K562 (cell line): Measurements from ENCODE around the gene SLC37A4. TPM values are rescaled to one million over a fixed set of nuclear protein-coding genes. Genes with fewer than 3 reads are reported as not detected.

Experiments used
- BCOR ChIP-seq: fragments of 450-650 bp; IDR thresholded peaks from 2 replicates; pipeline ENCODE4 v1.6.1; 2016
- ELF1 ChIP-seq: fragments of 200-800 bp; sonication (Bioruptor generic); IDR thresholded peaks from 2 replicates; pipeline ENCODE4 v1.6.1; 2016; ENCODE audit warnings: missing genetic modification characterization, missing compliant biosample characterization
- HDAC6 ChIP-seq: IDR thresholded peaks from 2 replicates; pipeline ENCODE4 v1.6.1; 2012; ENCODE audit warnings: low read depth, mild to moderate bottlenecking, control low read depth, inconsistent platforms, low read length, moderate library complexity
- HIVEP1 ChIP-seq: fragments of 250-450 bp; sonication (Bioruptor Pico); IDR thresholded peaks from 2 replicates; pipeline ENCODE4 v1.4.0; 2020; ENCODE audit warnings: mild to moderate bottlenecking
- HMGN3 ChIP-seq: IDR thresholded peaks from 2 replicates; pipeline ENCODE4 v1.6.1; 2011; ENCODE audit warnings: borderline replicate concordance, low read depth, mild to moderate bottlenecking, mixed read lengths, low read length; ENCODE audit not compliant: insufficient read length; ENCODE audit errors: extremely low read depth
- ILF3 ChIP-seq: fragments of 450-650 bp; IDR thresholded peaks from 2 replicates; pipeline ENCODE4 v1.6.1; 2018; ENCODE audit warnings: antibody characterized with exemption, mild to moderate bottlenecking, moderate library complexity, borderline replicate concordance
- JUN ChIP-seq, 2 experiments: sonication (generic) in 1 of 2; formaldehyde crosslinking in 1 of 2; IDR thresholded peaks; 2 replicates each; pipeline versions ENCODE4 v1.6.1 to v1.8.0; 2012 to 2022; ENCODE audit warnings: borderline replicate concordance in 2 of 2, mild to moderate bottlenecking in 2 of 2, improper control_type of control experiment in 1 of 2, low read depth in 1 of 2, low read length in 1 of 2, missing genetic modification reagents in 1 of 2
- MECOM ChIP-seq: fragments of 250-450 bp; sonication (Bioruptor Pico); IDR thresholded peaks from 2 replicates; pipeline ENCODE4 v1.8.0; 2022; ENCODE audit warnings: inconsistent platforms
- NCOA1 ChIP-seq: fragments of 450-650 bp; IDR thresholded peaks from 2 replicates; pipeline ENCODE4 v1.6.1; 2016; ENCODE audit warnings: low read depth
- PHB2 ChIP-seq: fragments of 450-650 bp; IDR thresholded peaks from 2 replicates; pipeline ENCODE4 v1.6.1; 2017; ENCODE audit warnings: low read depth
- PHF21A ChIP-seq: fragments of 450-650 bp; IDR thresholded peaks from 2 replicates; pipeline ENCODE4 v1.6.1; 2017; ENCODE audit warnings: low read depth, borderline replicate concordance
- PHF8 ChIP-seq: fragments of 200-600 bp; sonication (generic); IDR thresholded peaks from 2 replicates; pipeline ENCODE4 v1.6.1; 2012; ENCODE audit warnings: mixed run types, mild to moderate bottlenecking, inconsistent platforms, low read length, moderate library complexity, borderline replicate concordance
- RBM14 ChIP-seq: fragments of 200-400 bp; formaldehyde crosslinking; IDR thresholded peaks from 2 replicates; pipeline ENCODE4 v1.6.1; 2018; ENCODE audit warnings: low read depth, mild to moderate bottlenecking, low read length, moderate library complexity, borderline replicate concordance; ENCODE audit not compliant: insufficient read depth
- SNIP1 ChIP-seq: fragments of 450-650 bp; IDR thresholded peaks from 2 replicates; pipeline ENCODE4 v1.7.1; 2017; ENCODE audit warnings: low read depth, mild to moderate bottlenecking
- SPI1 ChIP-seq: IDR thresholded peaks from 2 replicates; pipeline ENCODE4 v1.6.1; 2011; ENCODE audit warnings: low read depth, low read length, control low read depth, borderline replicate concordance
- TARDBP ChIP-seq: fragments of 450-650 bp; IDR thresholded peaks from 2 replicates; pipeline ENCODE4 v1.6.1; 2016
- ZNF507 ChIP-seq: conservative IDR thresholded peaks from 2 replicates; pipeline ENCODE4 v1.6.1; 2017; ENCODE audit warnings: missing genetic modification characterization, missing compliant biosample characterization
- polyA plus RNA-seq, 8 experiments: library from polyadenylated mRNA; depleted of rRNA in 4 of 8; stranded (reverse) in 5 of 8; unstranded in 3 of 8; fragments of >200 nt; fragmentation: Nextera tagmentation in 2 of 8; fragmentation: Illumina TruSeq in 1 of 8; extraction: Ambion mirVana in 2 of 8; extraction: Trizol in 1 of 8; gene quantifications; 2 replicates each; pipeline versions ENCODE4 v1.2.1 to v1.2.3, GENCODE V29; 2011 to 2014; ENCODE audit warnings: inconsistent platforms in 1 of 8, missing spikeins in 1 of 8
- total RNA-seq, 7 experiments: library from RNA; depleted of rRNA in 6 of 7; stranded (reverse); fragments of >200 nt in 6 of 7; fragmentation: Illumina TruSeq in 2 of 7; extraction: Trizol in 2 of 7; gene quantifications; 2 replicates each; pipeline versions ENCODE4 v1.2.1 to v1.2.3, GENCODE V29; 2011 to 2021; ENCODE audit warnings: low replicate concordance in 1 of 7
- TF ChIP-seq, protein P1 (sequence below), 2 experiments: IDR thresholded peaks in 1 of 2; conservative IDR thresholded peaks in 1 of 2; 2 replicates each; pipeline ENCODE4 v1.6.1; 2016; ENCODE audit warnings: low read depth in 2 of 2, mild to moderate bottlenecking in 1 of 2, missing compliant biosample characterization in 1 of 2, missing genetic modification characterization in 1 of 2, moderate library complexity in 1 of 2
- TF ChIP-seq, protein P2 (sequence below): sonication (generic); formaldehyde crosslinking; IDR thresholded peaks from 2 replicates; pipeline ENCODE4 v1.8.0; 2023; ENCODE audit warnings: mild to moderate bottlenecking, missing genetic modification reagents
- TF ChIP-seq, protein P3 (sequence below): IDR thresholded peaks from 2 replicates; pipeline ENCODE4 v1.6.1; 2011; ENCODE audit warnings: borderline replicate concordance, low read depth, mild to moderate bottlenecking, moderate library complexity, low read length; ENCODE audit not compliant: insufficient read depth, poor library complexity, severe bottlenecking

SLC37A4 gene
- total and polyA plus RNA-seq, 9 of the 15 experiments (the other 6 are each of a cell fraction or from before 2014, with no cell fraction given) = 24.7 to 73.9 (median 40.7) TPM

DNA sequence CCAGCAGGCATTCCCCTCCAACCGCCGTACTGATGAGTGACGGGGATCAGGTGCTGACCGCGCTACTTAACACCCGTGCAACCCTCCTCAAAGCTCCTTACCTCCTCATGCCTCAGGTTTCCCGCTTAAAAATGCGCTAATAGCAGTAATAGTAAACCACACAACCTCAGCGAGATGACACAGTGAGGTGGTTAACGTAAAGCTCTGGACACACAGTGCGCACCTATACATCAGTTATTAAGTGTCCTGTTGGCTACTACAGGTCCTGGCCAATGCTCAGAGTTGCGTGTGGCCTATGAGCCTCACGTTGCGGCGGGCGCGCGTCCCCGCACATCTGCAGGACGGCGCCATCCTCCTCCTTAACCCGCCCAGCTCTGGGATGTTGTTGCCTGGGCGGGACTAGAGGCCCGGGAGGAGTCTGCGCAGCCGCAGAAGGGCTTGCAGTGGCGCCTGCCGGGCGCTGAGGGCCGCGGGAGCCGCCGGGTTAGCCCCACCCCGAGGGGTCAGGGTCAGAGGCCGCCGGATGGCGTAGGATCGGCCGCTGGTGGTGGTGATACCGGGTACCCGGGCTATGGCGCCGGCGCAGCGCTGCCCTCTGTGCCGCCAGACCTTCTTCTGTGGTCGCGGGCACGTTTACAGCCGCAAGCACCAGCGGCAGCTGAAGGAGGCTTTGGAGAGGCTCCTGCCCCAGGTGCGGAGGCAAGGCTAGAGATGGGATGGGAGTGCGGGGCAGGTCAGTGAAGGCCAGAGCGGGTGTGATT is 32.9 kb downstream of the SLC37A4 start, which contains the start of gene CENATAC (continued):
- TF ChIP-seq RBM14 (no peak), TARDBP (no peak), PHB2 (no peak), SPI1 (no peak), NCOA1 (no peak), PHF21A (no peak), JUN (IDR thresholded peaks at IDR 0.05; ENCODE audit: borderline replicate concordance, low read depth, low read length) (peak; percentile 48; the same call in 1 of the 2 replicates), JUN (CRISPR knock-in tag; IDR thresholded peaks at IDR 0.05; ENCODE audit: borderline replicate concordance) (no peak), PHF8 (peak; percentile 96; the same call in 1 of the 2 replicates), BCOR (no peak), ZNF507 (no peak), HDAC6 (no peak), HIVEP1 (CRISPR knock-in tag) (no peak), ELF1 (no peak), HMGN3 (peak; percentile 80), MECOM (CRISPR knock-in tag) (no peak), ILF3 (no peak), SNIP1 (no peak)
- TF ChIP-seq, protein P1, sequence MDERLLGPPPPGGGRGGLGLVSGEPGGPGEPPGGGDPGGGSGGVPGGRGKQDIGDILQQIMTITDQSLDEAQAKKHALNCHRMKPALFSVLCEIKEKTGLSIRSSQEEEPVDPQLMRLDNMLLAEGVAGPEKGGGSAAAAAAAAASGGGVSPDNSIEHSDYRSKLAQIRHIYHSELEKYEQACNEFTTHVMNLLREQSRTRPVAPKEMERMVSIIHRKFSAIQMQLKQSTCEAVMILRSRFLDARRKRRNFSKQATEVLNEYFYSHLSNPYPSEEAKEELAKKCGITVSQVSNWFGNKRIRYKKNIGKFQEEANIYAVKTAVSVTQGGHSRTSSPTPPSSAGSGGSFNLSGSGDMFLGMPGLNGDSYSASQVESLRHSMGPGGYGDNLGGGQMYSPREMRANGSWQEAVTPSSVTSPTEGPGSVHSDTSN (CRISPR knock-in tag; IDR thresholded peaks at IDR 0.05; ENCODE audit: low read depth) = no peak
- TF ChIP-seq, protein P1 (tag; conservative IDR thresholded peaks at IDR 0.05; ENCODE audit: low read depth) = no peak
- TF ChIP-seq, protein P2, sequence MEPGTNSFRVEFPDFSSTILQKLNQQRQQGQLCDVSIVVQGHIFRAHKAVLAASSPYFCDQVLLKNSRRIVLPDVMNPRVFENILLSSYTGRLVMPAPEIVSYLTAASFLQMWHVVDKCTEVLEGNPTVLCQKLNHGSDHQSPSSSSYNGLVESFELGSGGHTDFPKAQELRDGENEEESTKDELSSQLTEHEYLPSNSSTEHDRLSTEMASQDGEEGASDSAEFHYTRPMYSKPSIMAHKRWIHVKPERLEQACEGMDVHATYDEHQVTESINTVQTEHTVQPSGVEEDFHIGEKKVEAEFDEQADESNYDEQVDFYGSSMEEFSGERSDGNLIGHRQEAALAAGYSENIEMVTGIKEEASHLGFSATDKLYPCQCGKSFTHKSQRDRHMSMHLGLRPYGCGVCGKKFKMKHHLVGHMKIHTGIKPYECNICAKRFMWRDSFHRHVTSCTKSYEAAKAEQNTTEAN (CRISPR knock-in tag) = 0 out of 2 replicates have a peak, but pooled peaks have one; percentile 38
- TF ChIP-seq, protein P3, sequence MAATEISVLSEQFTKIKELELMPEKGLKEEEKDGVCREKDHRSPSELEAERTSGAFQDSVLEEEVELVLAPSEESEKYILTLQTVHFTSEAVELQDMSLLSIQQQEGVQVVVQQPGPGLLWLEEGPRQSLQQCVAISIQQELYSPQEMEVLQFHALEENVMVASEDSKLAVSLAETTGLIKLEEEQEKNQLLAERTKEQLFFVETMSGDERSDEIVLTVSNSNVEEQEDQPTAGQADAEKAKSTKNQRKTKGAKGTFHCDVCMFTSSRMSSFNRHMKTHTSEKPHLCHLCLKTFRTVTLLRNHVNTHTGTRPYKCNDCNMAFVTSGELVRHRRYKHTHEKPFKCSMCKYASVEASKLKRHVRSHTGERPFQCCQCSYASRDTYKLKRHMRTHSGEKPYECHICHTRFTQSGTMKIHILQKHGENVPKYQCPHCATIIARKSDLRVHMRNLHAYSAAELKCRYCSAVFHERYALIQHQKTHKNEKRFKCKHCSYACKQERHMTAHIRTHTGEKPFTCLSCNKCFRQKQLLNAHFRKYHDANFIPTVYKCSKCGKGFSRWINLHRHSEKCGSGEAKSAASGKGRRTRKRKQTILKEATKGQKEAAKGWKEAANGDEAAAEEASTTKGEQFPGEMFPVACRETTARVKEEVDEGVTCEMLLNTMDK = peak; percentile 27
